Measurements from ENCODE around the gene SHF.

Gene SHF

DNA sequence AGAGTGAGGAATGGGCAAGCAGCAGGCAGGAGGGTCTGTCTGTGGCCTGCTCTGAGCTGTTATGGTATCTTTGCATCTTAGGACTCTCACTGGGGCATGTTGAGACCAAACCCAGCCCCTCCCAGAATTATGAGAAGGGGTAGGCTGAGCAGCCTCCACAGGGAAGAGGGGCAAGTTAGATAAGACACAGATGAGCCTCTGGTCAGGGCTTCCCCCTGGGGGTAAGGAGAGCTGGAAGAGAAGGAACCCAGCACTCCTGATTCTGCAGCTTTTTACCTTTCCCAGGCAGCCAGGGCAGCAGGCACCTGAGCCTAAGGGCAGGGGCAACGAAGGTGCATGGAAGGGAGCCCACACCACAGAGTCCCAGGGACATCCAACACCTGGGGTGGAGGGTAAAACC lies 38.7 kb downstream of the SHF start:
- Histone ChIP-seq H3K27ac (ENCODE audit: extremely low read depth, low read depth, low read length) (no peak overlapping the region), H3K36me3 (ENCODE audit: control insufficient read depth in 2 of 2, insufficient read depth in 1 of 2, low read length in 2 of 2) (no peaks in the 10 kb centered on the region), H3K4me1 (ENCODE audit: control insufficient read depth, insufficient read depth, low read length) (no peaks in the 10 kb centered on the region), H3K4me3 (ENCODE audit: low read depth, low read length) (no peak overlapping the region), H3K9me3 (ENCODE audit: control insufficient read depth, insufficient read depth, low read depth, low read length) (no peaks in the 10 kb centered on the region)
- ChIA-PET CTCF (interaction anchor here (1.0 to 1.2 kb wide), 2 partner anchors 9 to 24 kb away, joined by 3 to 4 read pairs; no protein-coding TSS in a partner anchor), POLR2A (interaction anchor here (0.9 kb wide), 1 partner anchor 31 kb away, joined by 3 read pairs; no protein-coding TSS in a partner anchor)
- TF ChIP-seq WT1 (tag by site-specific recombination; IDR thresholded peaks at IDR 0.05): no peak
- TF ChIP-seq, protein P1, sequence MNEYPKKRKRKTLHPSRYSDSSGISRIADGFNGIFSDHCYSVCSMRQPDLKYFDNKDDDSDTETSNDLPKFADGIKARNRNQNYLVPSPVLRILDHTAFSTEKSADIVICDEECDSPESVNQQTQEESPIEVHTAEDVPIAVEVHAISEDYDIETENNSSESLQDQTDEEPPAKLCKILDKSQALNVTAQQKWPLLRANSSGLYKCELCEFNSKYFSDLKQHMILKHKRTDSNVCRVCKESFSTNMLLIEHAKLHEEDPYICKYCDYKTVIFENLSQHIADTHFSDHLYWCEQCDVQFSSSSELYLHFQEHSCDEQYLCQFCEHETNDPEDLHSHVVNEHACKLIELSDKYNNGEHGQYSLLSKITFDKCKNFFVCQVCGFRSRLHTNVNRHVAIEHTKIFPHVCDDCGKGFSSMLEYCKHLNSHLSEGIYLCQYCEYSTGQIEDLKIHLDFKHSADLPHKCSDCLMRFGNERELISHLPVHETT (tag by site-specific recombination; IDR thresholded peaks at IDR 0.05): no peak
- TF ChIP-seq ZIC2 (tag by site-specific recombination; IDR thresholded peaks at IDR 0.05): peak; percentile 48; the same call in 1 of the 2 replicates

GRCh38 chr15:45148076-45149059 lies 39.4 kb downstream of the SHF start:
- H3K4me1 ChIP-seq (ENCODE audit: control insufficient read depth, insufficient read depth, low read length): no peaks in the 10 kb centered on the region
- no peak overlapping the region for H3K27ac ChIP-seq (ENCODE audit: extremely low read depth, low read depth, low read length)
- ChIA-PET POLR2A (no interaction called here), CTCF (no interaction called here)
- H3K36me3 ChIP-seq (ENCODE audit: control insufficient read depth in 2 of 2, insufficient read depth in 1 of 2, low read length in 2 of 2): no peaks in the 10 kb centered on the region
- no peak overlapping the region for H3K4me3 ChIP-seq (ENCODE audit: low read depth, low read length)
- no peaks in the 10 kb centered on the region for H3K9me3 ChIP-seq (ENCODE audit: control insufficient read depth, insufficient read depth, low read depth, low read length)
- no peak for TF ChIP-seq ZNF404 (tag by site-specific recombination; IDR thresholded peaks at IDR 0.05)
- no peak for TF ChIP-seq ZNF423 (tag by site-specific recombination; IDR thresholded peaks at IDR 0.05)
- TF ChIP-seq SETDB1 (IDR thresholded peaks at IDR 0.05; ENCODE audit: insufficient read length, low read length): no peak
- TF ChIP-seq ZNF514 (tag by site-specific recombination; IDR thresholded peaks at IDR 0.05): no peak
- TF ChIP-seq PRDM2 (tag by site-specific recombination; IDR thresholded peaks at IDR 0.05; ENCODE audit: borderline replicate concordance): no peak
- no peak for TF ChIP-seq PBX3 (CRISPR knock-in tag; IDR thresholded peaks at IDR 0.05)
- TF ChIP-seq EGR2 (tag by site-specific recombination; IDR thresholded peaks at IDR 0.05; ENCODE audit: low read depth): no peak
- no peak for TF ChIP-seq ZNF311 (tag by site-specific recombination; IDR thresholded peaks at IDR 0.05; ENCODE audit: borderline replicate concordance)
- no peak for TF ChIP-seq ZBTB20 (tag by site-specific recombination; IDR thresholded peaks at IDR 0.05)
- TF ChIP-seq KLF1 (tag by site-specific recombination; IDR thresholded peaks at IDR 0.05): no peak
- TF ChIP-seq ZNF391 (tag by site-specific recombination; IDR thresholded peaks at IDR 0.05; ENCODE audit: borderline replicate concordance, low read depth): no peak
- TF ChIP-seq ZIC2 (tag by site-specific recombination; IDR thresholded peaks at IDR 0.05): no peak
- no peak for TF ChIP-seq ZBTB17 (tag by site-specific recombination; IDR thresholded peaks at IDR 0.05)
- no peak for TF ChIP-seq ZNF610 (tag by site-specific recombination; IDR thresholded peaks at IDR 0.05; ENCODE audit: borderline replicate concordance)
- TF ChIP-seq, protein P2, sequence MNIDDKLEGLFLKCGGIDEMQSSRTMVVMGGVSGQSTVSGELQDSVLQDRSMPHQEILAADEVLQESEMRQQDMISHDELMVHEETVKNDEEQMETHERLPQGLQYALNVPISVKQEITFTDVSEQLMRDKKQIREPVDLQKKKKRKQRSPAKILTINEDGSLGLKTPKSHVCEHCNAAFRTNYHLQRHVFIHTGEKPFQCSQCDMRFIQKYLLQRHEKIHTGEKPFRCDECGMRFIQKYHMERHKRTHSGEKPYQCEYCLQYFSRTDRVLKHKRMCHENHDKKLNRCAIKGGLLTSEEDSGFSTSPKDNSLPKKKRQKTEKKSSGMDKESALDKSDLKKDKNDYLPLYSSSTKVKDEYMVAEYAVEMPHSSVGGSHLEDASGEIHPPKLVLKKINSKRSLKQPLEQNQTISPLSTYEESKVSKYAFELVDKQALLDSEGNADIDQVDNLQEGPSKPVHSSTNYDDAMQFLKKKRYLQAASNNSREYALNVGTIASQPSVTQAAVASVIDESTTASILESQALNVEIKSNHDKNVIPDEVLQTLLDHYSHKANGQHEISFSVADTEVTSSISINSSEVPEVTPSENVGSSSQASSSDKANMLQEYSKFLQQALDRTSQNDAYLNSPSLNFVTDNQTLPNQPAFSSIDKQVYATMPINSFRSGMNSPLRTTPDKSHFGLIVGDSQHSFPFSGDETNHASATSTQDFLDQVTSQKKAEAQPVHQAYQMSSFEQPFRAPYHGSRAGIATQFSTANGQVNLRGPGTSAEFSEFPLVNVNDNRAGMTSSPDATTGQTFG (tag by site-specific recombination; IDR thresholded peaks at IDR 0.05; ENCODE audit: borderline replicate concordance): no peak
- no peak for TF ChIP-seq HOXA7 (CRISPR knock-in tag; IDR thresholded peaks at IDR 0.05; ENCODE audit: borderline replicate concordance)
